Thoracic aorta (tissue), 2 donors: ENCODE measurements around the gene IL1RL2. TPM values are rescaled to one million over a fixed set of nuclear protein-coding genes. Genes with fewer than 3 reads are reported as not detected.

Experiments
- ATAC-seq: fragments of 150-250 bp; one replicate; pipeline ENCODE4 v1.8.0; 2017; ENCODE audit warnings: low read depth; ENCODE audit not compliant: insufficient number of reproducible peaks, low FRiP score
- DNase-seq: peaks from one replicate; pipeline ENCODE4 v3.0.0-alpha.2; 2020; ENCODE audit warnings: low spot score
- H3K27ac ChIP-seq, 2 donors: fragments of 200-600 bp; sonication (generic); 1 replicate in 1 of 2; 2 replicates in 1 of 2; pipeline ENCODE4 v1.5.1; 2016; ENCODE audit warnings: mild to moderate bottlenecking in 2 of 2, moderate library complexity in 2 of 2
- H3K27me3 ChIP-seq: fragments of 200-600 bp; sonication (generic); replicated peaks from 2 replicates; pipeline ENCODE4 v1.6.0; 2016; ENCODE audit warnings: mild to moderate bottlenecking; ENCODE audit not compliant: insufficient read depth
- H3K36me3 ChIP-seq: fragments of 200-600 bp; sonication (generic); one replicate; pipeline ENCODE4 v1.5.1; 2016
- H3K4me1 ChIP-seq, 2 donors: fragments of 200-600 bp; sonication (generic); 1 replicate in 1 of 2; 2 replicates in 1 of 2; pipeline versions ENCODE4 v1.5.1 to v1.6.0; 2016; ENCODE audit warnings: low read depth in 2 of 2, mild to moderate bottlenecking in 1 of 2; ENCODE audit not compliant: control insufficient read depth in 1 of 2
- H3K4me3 ChIP-seq: fragments of 200-600 bp; sonication (generic); 2 replicates; pipeline ENCODE4 v1.5.1; 2016; ENCODE audit warnings: mild to moderate bottlenecking
- H3K9me3 ChIP-seq: fragments of 200-600 bp; sonication (generic); 2 replicates; pipeline ENCODE4 v1.5.1; 2016
- total RNA-seq, 2 donors: library from RNA; depleted of rRNA; stranded (reverse); fragments of >200 nt; gene quantifications; one replicate each; pipeline versions ENCODE4 v1.1.0 to v1.2.3, GENCODE V29; 2016
- TF ChIP-seq, protein P1 (sequence below): fragments of 200-600 bp; sonication (generic); IDR thresholded peaks from one replicate; pipeline ENCODE4 v1.5.1; 2019; ENCODE audit warnings: antibody characterized with exemption

Gene IL1RL2
- total RNA-seq, 2 donors from 2014 or later, result 0.68 to 1.3 TPM

GRCh38 chr2:102194609-102195268, 7.9 kb downstream of the IL1RL2 start:
- no peaks in the 10 kb centered on the region for H3K36me3 ChIP-seq
- DNase-seq, result no peak
- no peaks in the 10 kb centered on the region for H3K9me3 ChIP-seq
- no peaks in the 10 kb centered on the region for H3K27me3 ChIP-seq
- TF ChIP-seq, protein P1, sequence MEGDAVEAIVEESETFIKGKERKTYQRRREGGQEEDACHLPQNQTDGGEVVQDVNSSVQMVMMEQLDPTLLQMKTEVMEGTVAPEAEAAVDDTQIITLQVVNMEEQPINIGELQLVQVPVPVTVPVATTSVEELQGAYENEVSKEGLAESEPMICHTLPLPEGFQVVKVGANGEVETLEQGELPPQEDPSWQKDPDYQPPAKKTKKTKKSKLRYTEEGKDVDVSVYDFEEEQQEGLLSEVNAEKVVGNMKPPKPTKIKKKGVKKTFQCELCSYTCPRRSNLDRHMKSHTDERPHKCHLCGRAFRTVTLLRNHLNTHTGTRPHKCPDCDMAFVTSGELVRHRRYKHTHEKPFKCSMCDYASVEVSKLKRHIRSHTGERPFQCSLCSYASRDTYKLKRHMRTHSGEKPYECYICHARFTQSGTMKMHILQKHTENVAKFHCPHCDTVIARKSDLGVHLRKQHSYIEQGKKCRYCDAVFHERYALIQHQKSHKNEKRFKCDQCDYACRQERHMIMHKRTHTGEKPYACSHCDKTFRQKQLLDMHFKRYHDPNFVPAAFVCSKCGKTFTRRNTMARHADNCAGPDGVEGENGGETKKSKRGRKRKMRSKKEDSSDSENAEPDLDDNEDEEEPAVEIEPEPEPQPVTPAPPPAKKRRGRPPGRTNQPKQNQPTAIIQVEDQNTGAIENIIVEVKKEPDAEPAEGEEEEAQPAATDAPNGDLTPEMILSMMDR, result no peak
- no peak overlapping the region for H3K4me3 ChIP-seq
- H3K4me1 ChIP-seq, result no peaks in the 10 kb centered on the region
- ATAC-seq, result no peak
- no peak overlapping the region for H3K27ac ChIP-seq

GRCh38 chr2:102197389-102198137, 10.7 kb downstream of the IL1RL2 start:
- Histone ChIP-seq H3K27ac (no peak overlapping the region), H3K9me3 (no peaks in the 10 kb centered on the region), H3K27me3 (no peaks in the 10 kb centered on the region), H3K4me1 (no peaks in the 10 kb centered on the region), H3K36me3 (no peaks in the 10 kb centered on the region), H3K4me3 (no peak overlapping the region)
- DNase-seq (no peak), ATAC-seq (no peak)
- TF ChIP-seq, protein P1, result no peak

- TF ChIP-seq, protein P1, result no peak
- Histone ChIP-seq H3K9me3 (no peaks in the 10 kb centered on the region), H3K27me3 (no peaks in the 10 kb centered on the region), H3K36me3 (no peaks in the 10 kb centered on the region), H3K4me3 (no peak overlapping the region), H3K4me1 (no peaks in the 10 kb centered on the region), H3K27ac (no peak overlapping the region)
- ATAC-seq (no peak), DNase-seq (no peak)
These were observed 13.7 kb downstream of the IL1RL2 start for GRCh38 chr2:102200539-102200938.

- H3K9me3 ChIP-seq, result no peaks in the 10 kb centered on the region
- DNase-seq (no peak), ATAC-seq (no peak)
- TF ChIP-seq, protein P1, result no peak
- no peak overlapping the region for H3K27ac ChIP-seq
- H3K36me3 ChIP-seq, result no peaks in the 10 kb centered on the region
- H3K4me3 ChIP-seq, result no peak overlapping the region
- peaks cover 0 to 8% of the 10 kb centered on the region in 2 donors for H3K4me1 ChIP-seq
- no peaks in the 10 kb centered on the region for H3K27me3 ChIP-seq
These were observed 17.8 kb downstream of the IL1RL2 start for GRCh38 chr2:102204638-102205037.

DNA sequence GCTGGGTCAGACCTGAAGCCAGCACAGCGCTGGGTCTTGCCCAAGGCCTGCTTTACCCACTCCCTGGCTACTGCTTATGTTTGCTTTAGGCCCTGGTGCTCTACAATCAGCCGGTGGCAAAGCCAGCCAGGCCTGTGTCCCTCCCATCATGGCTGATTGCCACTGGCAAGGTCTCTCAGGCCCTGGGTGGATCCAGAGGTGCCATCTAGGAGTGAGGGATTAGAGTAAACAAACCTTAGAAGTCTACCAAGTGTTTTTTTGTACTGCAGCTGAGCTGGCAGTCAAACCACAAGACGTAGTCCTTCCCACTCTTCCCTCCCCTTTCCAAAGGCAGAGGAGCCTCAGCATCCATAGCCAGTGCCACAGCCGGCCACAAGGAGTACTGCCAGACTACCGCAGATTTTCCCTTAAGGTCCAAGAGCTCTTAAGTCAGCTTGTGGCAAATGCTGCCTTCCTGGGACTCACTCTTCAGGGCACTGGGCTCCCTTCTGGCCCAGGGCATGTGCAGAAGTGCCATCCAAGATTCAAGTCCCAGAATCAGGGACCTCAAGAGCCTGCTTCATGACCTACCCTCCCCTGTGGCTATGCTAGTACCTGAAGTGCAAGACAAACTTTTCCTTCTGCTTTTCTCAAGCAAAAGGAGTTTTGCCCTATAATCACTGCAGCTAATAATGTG, 20.0 kb downstream of the IL1RL2 start:
- Histone ChIP-seq H3K9me3 (no peaks in the 10 kb centered on the region), H3K4me1 (peaks cover 0 to 8% of the 10 kb centered on the region in 2 donors)
- ATAC-seq, result no peak

More for the DNA sequence above, 20.0 kb downstream of the IL1RL2 start:
- Histone ChIP-seq H3K36me3 (no peaks in the 10 kb centered on the region), H3K27ac (no peak overlapping the region), H3K27me3 (no peaks in the 10 kb centered on the region), H3K4me3 (no peak overlapping the region)
- DNase-seq, result no peak
- TF ChIP-seq, protein P1, result no peak
